GM12865 (cell line): ENCODE data around the gene FSHB.
"Not testable (repeated sequence)": the region's sequence is repeated elsewhere in the genome, so short reads cannot be mapped to it uniquely, and the experiment has no call there.

Source experiments
- DNase-seq: peaks from one replicate; pipeline ENCODE4 v3.0.0; 2010; ENCODE audit warnings: low read depth
- H3K4me3 ChIP-seq: 2 replicates; pipeline ENCODE4 v1.5.1; 2011; ENCODE audit warnings: mild to moderate bottlenecking, low read depth, low read length, control low read depth
- CTCF ChIP-seq: IDR thresholded peaks from 2 replicates; pipeline ENCODE4 v1.5.1; 2011; ENCODE audit warnings: low read length, control low read depth, low read depth, inconsistent platforms; ENCODE audit not compliant: insufficient read depth; ENCODE audit errors: missing control alignments

FSHB gene

GRCh38 chr11:30260813-30261212 is 30.0 kb downstream of the FSHB start:
- H3K4me3 ChIP-seq, result no peak overlapping the region
- no peak for TF ChIP-seq CTCF
- no peak for DNase-seq

- no peak for DNase-seq
- H3K4me3 ChIP-seq, result no peak overlapping the region
- no peak for TF ChIP-seq CTCF
These were observed 31.0 kb downstream of the FSHB start for GRCh38 chr11:30261821-30262220.

- not testable (repeated sequence) for H3K4me3 ChIP-seq
These were observed 37.8 kb downstream of the FSHB start for GRCh38 chr11:30268638-30269037.

GRCh38 chr11:30270671-30271070 is 39.9 kb downstream of the FSHB start:
- H3K4me3 ChIP-seq, result no peak overlapping the region
- no peak for DNase-seq
- TF ChIP-seq CTCF, result no peak

More at GRCh38 chr11:30268638-30269037, 37.8 kb downstream of the FSHB start:
- DNase-seq, result not testable (repeated sequence)

GRCh38 chr11:30277176-30277575 is 46.4 kb downstream of the FSHB start:
- DNase-seq, result no peak
- TF ChIP-seq CTCF, result no peak
- H3K4me3 ChIP-seq, result no peak overlapping the region

- no peak for TF ChIP-seq CTCF
- H3K4me3 ChIP-seq, result no peak overlapping the region
- no peak for DNase-seq
These were observed 49.0 kb downstream of the FSHB start for GRCh38 chr11:30279796-30280195.

- no peak for TF ChIP-seq CTCF
- no peak for DNase-seq
- no peak overlapping the region for H3K4me3 ChIP-seq
These were observed 50.9 kb downstream of the FSHB start for GRCh38 chr11:30281476-30282288.
